HG03103 (cell line): ENCODE measurements around the gene RGS7.
A peak's percentile ranks its signal among the peaks of the same experiment; 100 is the strongest.
"Not testable (repeated sequence)": the region's sequence is repeated elsewhere in the genome, so short reads cannot be mapped to it uniquely, and the experiment has no call there.

Source experiments
- ATAC-seq: cut with Tn5 transposase; IDR thresholded peaks from one replicate; pipeline ENCODE4 v1.9.1; 2021; ENCODE audit warnings: low read depth; ENCODE audit not compliant: unreplicated experiment

RGS7 gene

GRCh38 chr1:240763771-240764170 lies 593.2 kb downstream of the RGS7 start:
- no peak for ATAC-seq

- ATAC-seq = not testable (repeated sequence)
Measured at GRCh38 chr1:240763095-240763494, 593.9 kb downstream of the RGS7 start.

DNA sequence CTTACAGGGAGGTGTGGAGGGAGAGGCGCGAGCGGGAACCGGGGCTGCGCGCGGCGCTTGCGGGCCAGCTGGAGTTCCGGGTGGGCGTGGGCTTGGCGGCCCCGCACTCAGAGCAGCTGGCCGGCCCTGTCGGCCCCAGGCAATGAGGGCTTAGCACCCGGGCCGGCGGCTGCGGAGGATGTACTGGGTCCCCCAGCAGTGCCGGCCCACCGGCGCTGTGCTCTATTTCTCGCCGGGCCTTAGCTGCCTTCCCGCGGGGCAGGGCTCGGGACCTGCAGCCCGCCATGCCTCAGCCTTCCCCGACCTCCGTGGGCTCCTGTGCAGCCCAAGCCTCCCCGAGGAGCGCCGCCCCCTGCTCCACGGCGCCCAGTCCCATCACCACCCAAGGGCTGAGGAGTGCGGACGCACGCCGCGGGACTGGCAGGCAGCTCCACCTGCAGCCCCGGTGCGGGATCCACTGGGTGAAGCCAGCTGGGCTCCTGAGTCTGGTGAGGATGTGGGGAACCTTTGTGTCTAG lies 594.5 kb downstream of the RGS7 start:
- ATAC-seq = not testable (repeated sequence)

DNA sequence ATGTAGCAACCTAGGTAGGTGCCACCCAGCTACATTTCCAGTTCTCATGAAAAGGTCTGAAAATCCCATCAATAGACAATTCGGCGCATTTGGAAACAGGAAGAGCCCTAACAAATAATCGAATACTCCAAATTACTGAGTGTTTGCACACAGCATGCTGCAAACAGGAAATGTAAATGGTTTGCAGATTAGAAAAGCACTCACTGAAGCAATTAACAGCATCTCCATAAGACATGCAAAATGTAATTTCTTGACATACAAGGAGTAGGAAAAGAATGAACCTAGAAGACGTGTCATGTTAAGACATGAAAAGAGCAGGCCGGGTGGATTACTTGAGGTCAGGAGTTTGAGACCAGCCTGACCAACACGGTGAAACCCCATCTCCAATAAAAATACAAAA lies 598.2 kb downstream of the RGS7 start:
- not testable (repeated sequence) for ATAC-seq

DNA sequence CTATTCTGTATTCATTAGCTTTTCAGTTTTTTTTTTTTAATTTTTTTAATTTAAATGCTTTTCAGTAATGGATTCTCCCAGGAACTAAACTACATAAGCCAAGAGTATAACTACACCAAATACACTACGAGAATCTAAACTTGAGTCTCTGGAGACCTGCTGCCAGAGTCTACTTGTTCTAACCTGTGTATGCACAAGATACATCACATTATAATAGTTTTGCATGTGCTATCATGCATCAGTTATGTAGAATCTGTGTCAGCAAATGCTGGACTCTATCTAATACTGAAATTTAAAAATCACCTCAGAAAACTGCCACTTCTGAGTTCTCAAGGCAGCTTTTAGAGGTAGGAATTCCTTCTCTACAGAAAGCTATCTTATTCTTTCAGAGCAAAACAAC lies 598.7 kb downstream of the RGS7 start:
- ATAC-seq = no peak

- no peak for ATAC-seq
Measured at GRCh38 chr1:240747907-240748306, 609.1 kb downstream of the RGS7 start.

DNA sequence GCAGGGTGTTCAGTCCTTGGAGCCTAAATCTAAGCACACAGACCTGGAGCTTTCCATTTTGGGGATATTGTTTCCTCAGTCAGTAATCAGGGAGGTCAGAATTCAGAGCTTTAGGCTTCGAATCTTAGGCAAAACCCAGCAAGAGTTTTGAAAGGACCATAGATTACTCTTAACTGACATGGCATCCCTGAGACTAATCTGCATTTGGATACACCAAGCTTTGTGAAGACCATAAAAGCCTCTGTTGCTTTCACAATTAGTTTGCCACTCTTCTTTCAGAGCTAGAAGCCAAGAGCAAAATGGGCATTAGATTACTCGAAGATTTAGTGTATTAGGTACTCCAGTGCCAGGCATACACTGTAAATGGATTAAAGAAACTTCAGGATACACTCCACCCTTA lies 613.3 kb downstream of the RGS7 start:
- ATAC-seq = no peak

DNA sequence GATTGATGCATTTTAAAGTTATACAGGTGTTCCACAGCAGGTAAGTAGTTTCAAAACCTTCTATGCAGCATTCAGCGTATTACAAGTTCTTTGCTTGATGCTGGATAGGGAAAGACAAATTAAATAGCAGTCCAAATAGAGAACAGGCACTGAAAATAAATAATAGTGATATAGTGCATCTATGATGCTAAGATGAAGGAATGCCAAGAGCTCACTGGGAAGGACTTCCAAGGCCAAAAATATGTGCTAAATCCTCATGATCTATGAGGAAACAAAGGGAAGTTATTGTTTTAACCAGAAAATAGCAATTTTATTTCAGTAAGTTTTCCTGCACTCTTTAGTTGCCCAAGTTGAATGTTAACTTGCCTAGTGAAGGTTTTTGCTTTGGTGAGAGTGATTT lies 617.3 kb downstream of the RGS7 start:
- no peak for ATAC-seq

- no peak for ATAC-seq
Measured at GRCh38 chr1:240739139-240739538, 617.9 kb downstream of the RGS7 start.

DNA sequence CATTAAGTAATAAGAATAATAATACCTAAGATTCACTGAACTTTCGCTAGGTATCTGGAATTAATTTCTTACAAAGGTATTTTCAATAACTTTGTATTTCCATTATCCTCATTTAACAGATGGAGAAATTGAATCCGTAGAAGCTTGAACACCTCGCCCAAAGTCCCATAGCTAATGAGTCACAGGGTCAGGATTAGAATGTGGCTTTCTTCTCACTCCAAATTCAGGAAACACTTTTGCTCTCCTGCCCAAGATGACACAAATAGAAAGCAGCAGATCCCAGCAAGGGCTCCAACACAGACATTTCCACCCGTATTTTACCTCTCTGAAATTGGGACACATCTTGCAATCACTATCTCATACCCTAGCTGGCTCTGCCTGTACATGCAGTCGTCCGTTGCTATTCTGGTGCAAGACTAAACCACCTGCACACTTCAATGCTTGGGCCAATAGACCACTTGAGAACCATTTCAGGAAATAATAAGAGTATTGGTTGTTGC lies 619.2 kb downstream of the RGS7 start:
- ATAC-seq = no peak

DNA sequence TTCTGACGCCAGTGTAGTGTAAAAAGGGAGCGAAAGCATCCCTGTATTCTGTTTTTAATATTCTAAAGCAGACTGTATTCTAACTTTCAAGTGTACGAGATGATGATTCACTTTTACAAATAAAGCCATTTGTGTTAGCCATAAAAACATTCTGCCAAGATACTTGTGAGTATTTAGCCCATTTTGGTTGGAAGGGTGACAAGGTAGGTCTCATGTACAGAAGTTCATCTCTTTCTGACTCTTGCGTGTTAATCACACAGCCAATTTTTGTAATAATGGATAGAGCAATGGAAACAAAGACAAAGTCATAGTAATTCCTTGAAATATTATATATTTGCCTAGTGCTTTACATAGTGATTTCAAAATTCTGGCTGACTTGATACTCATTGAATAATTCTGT lies 619.7 kb downstream of the RGS7 start:
- ATAC-seq = no peak

DNA sequence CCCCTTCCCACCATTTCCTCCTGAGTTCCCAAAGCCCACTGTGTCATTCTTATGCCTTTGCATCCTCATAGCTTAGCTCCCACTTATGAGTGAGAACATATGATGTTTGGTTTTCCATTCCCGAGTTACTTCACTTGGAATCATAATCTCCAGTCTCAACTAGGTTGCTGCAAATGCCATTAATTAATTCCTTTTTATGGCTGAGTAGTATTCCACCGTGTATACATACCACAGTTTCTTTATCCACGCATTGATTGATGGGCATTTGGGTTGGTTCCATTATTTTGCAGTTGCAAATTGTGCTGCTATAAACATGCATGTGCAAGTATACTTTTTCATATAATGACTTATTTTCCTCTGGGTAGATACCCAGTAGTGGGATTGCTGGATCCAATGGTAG lies 622.3 kb downstream of the RGS7 start:
- ATAC-seq = not testable (repeated sequence)

DNA sequence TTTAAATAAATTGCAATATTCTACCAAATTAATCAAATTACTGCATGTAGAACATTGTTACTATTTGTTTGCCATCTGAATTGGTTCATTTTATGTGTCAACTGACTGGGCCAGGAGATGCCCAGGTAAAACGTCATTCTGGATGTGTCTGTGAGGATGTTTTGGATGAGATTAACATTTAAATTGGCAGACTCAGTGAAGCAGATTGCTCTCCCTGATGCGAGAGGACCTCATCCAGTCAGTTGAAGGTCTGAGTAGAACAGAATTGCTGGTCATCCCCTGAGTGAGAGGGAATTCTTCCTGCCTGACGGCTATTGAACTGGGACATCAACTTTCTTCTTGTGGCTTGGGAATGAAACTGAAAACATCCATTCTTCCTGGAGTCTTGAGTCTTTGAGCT lies 623.0 kb downstream of the RGS7 start:
- no peak for ATAC-seq

DNA sequence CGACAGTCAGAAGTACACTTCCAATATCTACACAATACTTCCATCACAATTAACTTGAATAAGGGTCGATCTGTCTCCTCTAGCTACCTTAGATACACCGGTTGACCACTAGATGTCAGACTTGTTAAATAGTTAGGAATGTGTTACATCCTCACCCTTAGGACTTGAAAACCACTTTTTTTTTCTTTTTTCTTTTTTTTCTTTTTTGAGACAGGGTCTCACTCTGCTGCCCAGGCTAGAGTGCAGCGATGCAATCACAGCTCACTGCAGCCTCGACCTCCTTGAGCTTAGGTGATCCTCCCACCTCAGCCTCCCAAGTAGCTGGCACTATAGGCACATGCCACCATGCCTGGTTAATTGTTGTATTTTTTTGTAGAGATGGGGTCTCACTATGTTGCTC lies 624.6 kb downstream of the RGS7 start:
- peak; percentile 86 for ATAC-seq
